Vagina (tissue), 2 donors: ENCODE measurements around the gene ANKRD7. TPM values are rescaled to one million over a fixed set of nuclear protein-coding genes. Genes with fewer than 3 reads are reported as not detected.

ENCODE experiments used
- DNase-seq, 2 donors: peaks; one replicate each; pipeline ENCODE4 v3.0.0-alpha.2; 2017; ENCODE audit errors: extremely low spot score in 2 of 2
- H3K27ac ChIP-seq: fragments of 200-600 bp; sonication (generic); one replicate; pipeline ENCODE4 v1.5.1; 2019
- H3K27me3 ChIP-seq: fragments of 200-600 bp; sonication (generic); one replicate; pipeline ENCODE4 v1.5.1; 2019
- H3K36me3 ChIP-seq, 2 donors: fragments of 200-600 bp; sonication (generic); one replicate each; pipeline ENCODE4 v1.5.1; 2017 to 2019
- H3K4me1 ChIP-seq: fragments of 200-600 bp; sonication (generic); one replicate; pipeline ENCODE4 v1.5.1; 2019
- H3K4me3 ChIP-seq, 2 donors: fragments of 200-600 bp; sonication (generic); 1 replicate in 1 of 2; 2 replicates in 1 of 2; pipeline ENCODE4 v1.5.1; 2016 to 2019
- H3K9me3 ChIP-seq: fragments of 200-600 bp; sonication (generic); one replicate; pipeline ENCODE4 v1.5.1; 2019
- CTCF ChIP-seq, 3 experiments: fragments of 450-650 bp in 2 of 3; fragments of 200-600 bp in 1 of 3; sonication (generic) in 1 of 3; IDR thresholded peaks; one replicate each; pipeline ENCODE4 v1.5.1; 2017 to 2019; ENCODE audit warnings: antibody characterized with exemption in 3 of 3, mild to moderate bottlenecking in 2 of 3, moderate library complexity in 2 of 3
- POLR2A ChIP-seq, 2 donors: fragments of 450-650 bp; IDR thresholded peaks; one replicate each; pipeline ENCODE4 v1.6.1; 2017; ENCODE audit warnings: antibody characterized with exemption in 2 of 2, mild to moderate bottlenecking in 2 of 2, moderate library complexity in 2 of 2
- POLR2AphosphoS5 ChIP-seq, 2 donors: sonication (generic); formaldehyde crosslinking; IDR thresholded peaks; one replicate each; pipeline ENCODE4 v1.9.0; 2017; ENCODE audit warnings: antibody characterized with exemption in 2 of 2, mild to moderate bottlenecking in 2 of 2, low read depth in 1 of 2; ENCODE audit not compliant: insufficient read depth in 1 of 2
- intact Hi-C: fragments of 100-400 bp; cut with DNase I; formaldehyde crosslinking; loops from one replicate; pipeline ENCODE4 v1.15.1; 2023
- total RNA-seq: library from RNA; depleted of rRNA; stranded (reverse); fragments of >200 nt; gene quantifications from one replicate; pipeline ENCODE4 v1.2.3, GENCODE V29; 2016

The ANKRD7 gene
- total RNA-seq, 1 donor from 2014 or later, result 1.5 TPM

- Histone ChIP-seq H3K27ac (no peak overlapping the region), H3K27me3 (no peaks in the 10 kb centered on the region), H3K36me3 (no peaks in the 10 kb centered on the region), H3K9me3 (no peaks in the 10 kb centered on the region), H3K4me1 (no peaks in the 10 kb centered on the region), H3K4me3 (no peak overlapping the region)
- DNase-seq, result no peak
- TF ChIP-seq POLR2AphosphoS5 (IDR thresholded peaks at IDR 0.05; ENCODE audit: insufficient read depth in 1 of 2, low read depth in 1 of 2), result no peak
- TF ChIP-seq CTCF (IDR thresholded peaks at IDR 0.05), result no peak
- no peak for TF ChIP-seq POLR2A (IDR thresholded peaks at IDR 0.05)
- intact Hi-C loops, result no loop called here
Measured at GRCh38 chr7:118250860-118251494, 26.5 kb downstream of the ANKRD7 start.

- H3K9me3 ChIP-seq, result no peaks in the 10 kb centered on the region
- H3K27ac ChIP-seq, result no peak overlapping the region
- TF ChIP-seq POLR2A (IDR thresholded peaks at IDR 0.05) (no peak), POLR2AphosphoS5 (IDR thresholded peaks at IDR 0.05; ENCODE audit: insufficient read depth in 1 of 2, low read depth in 1 of 2) (no peak), CTCF (IDR thresholded peaks at IDR 0.05) (no peak)
- intact Hi-C loops, result no loop called here
- no peaks in the 10 kb centered on the region for H3K36me3 ChIP-seq
- no peak for DNase-seq
- H3K4me3 ChIP-seq, result no peak overlapping the region
- H3K27me3 ChIP-seq, result no peaks in the 10 kb centered on the region
- H3K4me1 ChIP-seq, result no peaks in the 10 kb centered on the region
Measured at GRCh38 chr7:118252087-118252486, 27.6 kb downstream of the ANKRD7 start.

- Histone ChIP-seq H3K27ac (no peak overlapping the region), H3K36me3 (no peaks in the 10 kb centered on the region), H3K4me3 (no peak overlapping the region), H3K4me1 (no peaks in the 10 kb centered on the region), H3K9me3 (no peaks in the 10 kb centered on the region), H3K27me3 (no peaks in the 10 kb centered on the region)
- no peak for DNase-seq
- no peak for TF ChIP-seq POLR2AphosphoS5 (IDR thresholded peaks at IDR 0.05; ENCODE audit: insufficient read depth in 1 of 2, low read depth in 1 of 2)
- TF ChIP-seq CTCF (IDR thresholded peaks at IDR 0.05), result no peak
- no peak for TF ChIP-seq POLR2A (IDR thresholded peaks at IDR 0.05)
- intact Hi-C loops, result no loop called here
Measured at GRCh38 chr7:118259115-118259514, 34.6 kb downstream of the ANKRD7 start.

GRCh38 chr7:118264836-118265235 is 40.3 kb downstream of the ANKRD7 start:
- DNase-seq, result no peak
- TF ChIP-seq CTCF (IDR thresholded peaks at IDR 0.05) (no peak), POLR2A (IDR thresholded peaks at IDR 0.05) (no peak), POLR2AphosphoS5 (IDR thresholded peaks at IDR 0.05; ENCODE audit: insufficient read depth in 1 of 2, low read depth in 1 of 2) (no peak)
- Histone ChIP-seq H3K36me3 (no peaks in the 10 kb centered on the region), H3K27me3 (no peaks in the 10 kb centered on the region), H3K4me3 (no peak overlapping the region), H3K9me3 (no peaks in the 10 kb centered on the region), H3K27ac (no peak overlapping the region), H3K4me1 (no peaks in the 10 kb centered on the region)
- intact Hi-C loops, result no loop called here

GRCh38 chr7:118280319-118281012 is 56.0 kb downstream of the ANKRD7 start:
- Histone ChIP-seq H3K27ac (no peak overlapping the region), H3K27me3 (no peaks in the 10 kb centered on the region), H3K9me3 (no peaks in the 10 kb centered on the region), H3K36me3 (no peaks in the 10 kb centered on the region), H3K4me3 (no peak overlapping the region), H3K4me1 (no peaks in the 10 kb centered on the region)
- DNase-seq, result no peak
- intact Hi-C loops, result no loop called here
- TF ChIP-seq POLR2A (IDR thresholded peaks at IDR 0.05) (no peak), POLR2AphosphoS5 (IDR thresholded peaks at IDR 0.05; ENCODE audit: insufficient read depth in 1 of 2, low read depth in 1 of 2) (no peak), CTCF (IDR thresholded peaks at IDR 0.05) (no peak)
